GM18951 (cell line): ENCODE measurements around the gene ATP5MK.

Source experiments
- POLR2A ChIP-seq: IDR thresholded peaks from 4 replicates; pipeline ENCODE4 v1.6.1; 2011; ENCODE audit warnings: mild to moderate bottlenecking; ENCODE audit not compliant: insufficient read length, insufficient read depth; ENCODE audit errors: extremely low read depth
- in situ Hi-C: fragments of 300-500 bp; cut with MboI; formaldehyde crosslinking; loops from one replicate; pipeline ENCODE4 v1.12.0; 2022; ENCODE audit warnings: low sequenced_read_pairs, mixed read lengths, inconsistent platforms; ENCODE audit not compliant: unreplicated experiment

Gene ATP5MK

DNA sequence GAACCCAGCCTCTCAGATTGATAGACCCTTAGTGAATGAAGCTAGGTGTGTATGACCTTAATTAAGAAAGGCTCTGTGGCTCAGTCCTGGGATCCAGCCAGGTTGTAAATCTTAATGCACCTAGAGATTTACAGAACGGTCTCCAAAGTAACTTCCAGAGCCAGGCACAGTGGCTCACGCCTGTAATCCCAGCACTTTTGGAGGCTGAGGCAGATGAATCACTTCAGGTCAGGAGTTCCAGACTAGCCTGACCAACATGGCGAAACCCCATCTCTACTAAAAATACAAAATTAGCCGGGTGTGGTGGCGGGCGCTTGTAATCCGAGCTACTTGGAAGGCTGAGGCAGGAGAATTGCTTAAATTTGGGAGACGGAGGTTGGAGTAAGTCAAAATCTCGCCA is 31.6 kb upstream of the ATP5MK start:
- in situ Hi-C loops, result no loop called here

DNA sequence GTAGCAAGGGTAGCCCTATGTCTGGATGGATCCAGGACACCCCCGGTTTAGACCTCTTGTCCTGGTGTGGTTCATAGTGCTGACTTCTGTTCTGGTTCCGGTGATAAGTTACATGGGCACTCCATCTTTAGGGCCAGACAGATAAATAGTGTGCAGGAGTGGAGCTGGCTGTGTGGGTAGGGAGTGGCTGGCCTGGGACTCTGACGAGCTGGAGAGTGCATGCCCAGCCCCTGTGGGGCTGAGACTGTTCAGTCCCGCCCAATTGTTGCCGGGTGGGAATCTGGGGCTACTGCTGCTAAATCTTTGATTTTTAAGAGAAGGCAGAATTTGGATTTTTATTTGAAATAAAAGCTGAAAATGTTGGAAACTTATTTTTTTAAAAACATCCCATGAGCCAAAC is 27.5 kb upstream of the ATP5MK start:
- no peak for TF ChIP-seq POLR2A
- in situ Hi-C loops, result no loop called here

More for the DNA sequence above, 31.6 kb upstream of the ATP5MK start:
- no peak for TF ChIP-seq POLR2A

DNA sequence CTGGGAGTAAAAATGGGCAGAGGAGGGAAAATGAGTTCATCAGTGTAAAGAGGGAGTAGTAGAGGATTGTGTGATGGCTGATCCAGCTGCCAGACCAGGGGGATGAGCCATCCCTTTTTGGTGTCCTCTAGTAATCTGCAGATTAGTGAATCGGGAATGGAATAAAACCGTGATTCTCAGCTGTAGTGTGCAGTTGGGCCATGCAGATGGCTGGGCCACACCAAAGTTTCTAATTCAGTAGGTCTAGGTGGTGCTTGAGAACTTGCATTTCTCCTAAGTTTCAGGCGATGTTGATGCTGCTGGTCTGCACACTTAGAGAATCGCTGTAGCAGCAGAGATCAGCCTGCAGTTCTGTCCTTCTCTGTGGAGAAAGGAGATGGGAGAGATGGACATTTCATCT is 22.8 kb upstream of the ATP5MK start:
- in situ Hi-C loops, result loop anchor here (5.0 kb wide), 1 partner anchor 63 kb away; no protein-coding TSS in a partner anchor
- no peak for TF ChIP-seq POLR2A

DNA sequence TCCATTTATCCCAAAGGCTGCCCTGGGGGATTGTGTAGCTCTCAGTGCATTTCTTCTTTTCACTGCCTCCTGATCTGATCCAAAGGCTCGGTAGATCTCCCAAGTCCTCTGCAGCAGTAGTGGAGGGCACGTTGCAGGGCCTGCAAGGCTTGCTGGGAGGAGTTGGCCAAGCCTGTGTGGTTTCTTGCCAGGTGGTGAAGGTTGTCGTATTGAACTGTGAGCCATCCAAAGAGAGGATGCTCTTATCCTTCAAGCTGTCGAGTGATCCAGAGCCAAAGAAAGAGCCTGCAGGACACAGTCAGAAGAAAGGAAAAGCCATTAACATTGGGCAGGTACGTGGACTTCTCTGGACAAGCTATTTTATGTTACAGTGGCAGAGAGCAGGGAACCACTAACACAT is 21.3 kb upstream of the ATP5MK start:
- in situ Hi-C loops, result loop anchor here (5.0 kb wide), 1 partner anchor 65 kb away; no protein-coding TSS in a partner anchor
- no peak for TF ChIP-seq POLR2A

- in situ Hi-C loops, result loop anchor here (5.0 kb wide), 1 partner anchor 65 kb away; no protein-coding TSS in a partner anchor
Observed at GRCh38 chr10:103417148-103417469, 20.8 kb upstream of the ATP5MK start.

- in situ Hi-C loops, result loop anchor here (5.0 kb wide), 1 partner anchor 66 kb away; no protein-coding TSS in a partner anchor
- TF ChIP-seq POLR2A, result no peak
Observed at GRCh38 chr10:103416436-103417147, 20.3 kb upstream of the ATP5MK start.

GRCh38 chr10:103415581-103415980 is 19.3 kb upstream of the ATP5MK start:
- no peak for TF ChIP-seq POLR2A
- in situ Hi-C loops, result loop anchor here (5.0 kb wide), 1 partner anchor 67 kb away; no protein-coding TSS in a partner anchor

DNA sequence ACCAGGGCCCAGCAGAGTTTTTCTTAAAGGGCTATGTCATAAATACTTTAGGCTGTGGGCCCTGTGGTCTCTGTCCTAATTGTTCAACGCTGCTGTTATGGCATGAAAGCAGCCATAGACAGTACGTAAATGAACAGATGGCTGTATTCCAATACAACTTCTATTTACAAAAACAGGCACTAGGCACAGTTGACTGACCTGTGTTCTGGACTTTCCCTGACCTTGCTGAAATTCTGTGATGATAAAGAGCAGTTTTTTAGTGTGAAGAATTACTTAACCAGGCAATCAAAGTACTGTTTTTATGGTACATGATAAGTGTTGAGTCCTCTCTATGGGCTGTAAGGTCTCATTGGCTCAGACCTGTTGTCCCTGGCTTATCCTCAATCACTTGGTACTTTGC is 17.3 kb upstream of the ATP5MK start:
- no peak for TF ChIP-seq POLR2A
- in situ Hi-C loops, result no loop called here

- TF ChIP-seq POLR2A, result no peak
Observed at GRCh38 chr10:103397191-103397825, 1.0 kb upstream of the ATP5MK start.

DNA sequence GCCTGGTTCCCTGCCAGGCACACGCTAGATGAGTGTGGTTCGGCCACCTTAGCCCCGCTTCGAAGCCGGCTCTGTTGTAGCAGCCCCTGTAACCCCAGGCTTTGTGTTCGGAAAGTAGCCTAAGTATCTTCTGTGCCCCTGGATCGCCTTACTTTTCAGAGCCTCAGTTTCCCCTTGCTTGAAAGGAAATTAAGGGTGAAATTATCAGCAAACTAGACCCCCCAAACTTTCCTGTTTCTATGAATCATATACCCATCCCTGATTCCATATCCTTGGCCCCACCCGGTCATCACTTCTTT is 463 bp upstream of the ATP5MK start:
- TF ChIP-seq POLR2A, result no peak
- in situ Hi-C loops, result no loop called here

More at GRCh38 chr10:103397191-103397825, 1.0 kb upstream of the ATP5MK start:
- in situ Hi-C loops, result no loop called here

GRCh38 chr10:103395754-103396066 is 565 bp downstream of the ATP5MK start:
- in situ Hi-C loops, result no loop called here
- no peak for TF ChIP-seq POLR2A

GRCh38 chr10:103394180-103394579 is 2.1 kb downstream of the ATP5MK start:
- no peak for TF ChIP-seq POLR2A
- in situ Hi-C loops, result no loop called here

DNA sequence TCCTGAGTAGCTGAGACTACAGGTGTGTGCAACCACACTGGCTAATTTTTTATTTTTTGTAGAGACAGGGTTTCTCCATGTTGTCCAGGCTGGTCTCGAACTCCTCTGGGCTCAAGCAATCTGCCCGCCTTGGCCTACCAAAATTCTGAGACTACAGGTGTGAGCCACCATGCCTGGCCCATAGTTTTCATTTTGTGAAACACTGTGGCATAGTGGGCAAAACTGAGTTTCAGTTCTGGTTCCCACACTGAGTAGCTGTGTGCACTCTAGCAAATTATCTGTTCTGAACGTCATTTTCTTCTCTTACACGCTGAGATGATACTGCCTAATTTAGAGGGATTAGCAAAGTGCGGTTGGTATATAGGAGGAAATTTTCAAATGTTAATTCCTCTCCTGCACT is 13.5 kb downstream of the ATP5MK start:
- no peak for TF ChIP-seq POLR2A
- in situ Hi-C loops, result no loop called here

- in situ Hi-C loops, result no loop called here
- TF ChIP-seq POLR2A, result no peak
Observed at GRCh38 chr10:103374263-103374662, 22.0 kb downstream of the ATP5MK start.
